ENCODE data around the gene OR6S1. TPM values are rescaled to one million over a fixed set of nuclear protein-coding genes. Genes with fewer than 3 reads are reported as not detected.

Gene OR6S1
- total and polyA plus RNA-seq, 2 donors (not counting 3 experiments of a cell fraction or from before 2014, with no cell fraction given): not detected

DNA sequence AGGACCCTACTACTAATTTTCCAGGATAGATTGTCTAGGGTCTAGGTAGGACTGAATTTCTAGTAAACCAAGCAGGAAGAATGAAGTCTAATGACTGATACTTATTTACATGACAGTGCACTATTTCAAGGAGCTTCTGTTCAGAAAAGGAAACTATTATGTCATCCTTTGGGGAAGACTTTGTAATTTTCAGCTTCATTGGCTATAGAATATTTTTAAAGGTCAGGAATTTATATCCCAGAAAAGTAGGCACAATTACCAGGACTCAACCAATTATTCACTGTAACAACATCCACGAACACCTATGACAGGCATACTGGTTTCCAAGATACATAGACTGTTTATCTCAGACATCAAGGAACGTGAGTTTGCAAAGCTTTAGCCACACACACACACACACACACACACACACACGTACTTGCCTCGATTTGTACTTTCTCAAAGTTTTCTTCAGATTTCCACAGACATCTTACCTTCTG lies 23.2 kb downstream of the OR6S1 start:
- no peak overlapping the region for H2AFZ ChIP-seq (ENCODE audit: low read depth, low read length)
- no TSS peak for BruUV-seq (replicated peaks)
- no peaks in the 10 kb centered on the region for H3K9me3 ChIP-seq (replicated peaks; ENCODE audit: control insufficient read depth, insufficient read depth, low read length)
- dilution Hi-C loops (cut with MboI; ENCODE audit: extremely low pct_ligation_motif_present, low sequenced_read_pairs): no loop called here
- no peak for TF ChIP-seq EZH2 (IDR thresholded peaks at IDR 0.05; ENCODE audit: borderline replicate concordance, low read depth, low read length, severe bottlenecking)
- TF ChIP-seq MYC (IDR thresholded peaks at IDR 0.05; ENCODE audit: low read depth, low read length): no peak
- no peak for TF ChIP-seq POLR2AphosphoS5 (IDR thresholded peaks at IDR 0.05; ENCODE audit: insufficient read depth, low read depth, low read length)
- TF ChIP-seq, protein P1, sequence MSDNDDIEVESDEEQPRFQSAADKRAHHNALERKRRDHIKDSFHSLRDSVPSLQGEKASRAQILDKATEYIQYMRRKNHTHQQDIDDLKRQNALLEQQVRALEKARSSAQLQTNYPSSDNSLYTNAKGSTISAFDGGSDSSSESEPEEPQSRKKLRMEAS (IDR thresholded peaks at IDR 0.05; ENCODE audit: insufficient read depth, insufficient read length): no peak
- TF ChIP-seq CTCF (IDR thresholded peaks at IDR 0.05; ENCODE audit: extremely low read depth in 1 of 2, insufficient read depth in 1 of 2, low read depth in 1 of 2, low read length in 2 of 2): no peak
- no peak for TF ChIP-seq FOS (IDR thresholded peaks at IDR 0.05; ENCODE audit: borderline replicate concordance, insufficient read depth, low read length)
- no peak for TF ChIP-seq GATA2 (IDR thresholded peaks at IDR 0.05; ENCODE audit: insufficient read depth, insufficient read length, low read depth, low read length)
- H4K20me1 ChIP-seq (replicated peaks; ENCODE audit: control insufficient read depth, extremely low read depth, insufficient read depth, low read length): no peaks in the 10 kb centered on the region
- intact Hi-C loops (cut with micrococcal nuclease): no loop called here
- H3K4me2 ChIP-seq (ENCODE audit: insufficient read depth, low read length): no peak overlapping the region
- ChIA-PET POLR2A (no interaction called here), CTCF (interaction anchor here (0.8 to 0.9 kb wide), 2 partner anchors 65 to 73 kb away, joined by 3 read pairs; no protein-coding TSS in a partner anchor)
- peaks cover 5% of the 10 kb centered on the region for H3K4me1 ChIP-seq (ENCODE audit: control insufficient read depth, extremely low read depth, insufficient read depth, low read length)
- H3K27ac ChIP-seq (ENCODE audit: insufficient read depth, low read depth, low read length): no peak overlapping the region
- no peaks in the 10 kb centered on the region for H3K36me3 ChIP-seq (ENCODE audit: control insufficient read depth in 2 of 2, extremely low read depth in 1 of 2, insufficient read depth in 2 of 2, low read length in 2 of 2)
- H3K9ac ChIP-seq (replicated peaks; ENCODE audit: extremely low read depth, insufficient read depth, low read length): no peak overlapping the region
- H3K27me3 ChIP-seq (ENCODE audit: control insufficient read depth in 2 of 2, insufficient read depth in 2 of 2, low read length in 2 of 2): peaks cover 4 to 5% of the 10 kb centered on the region in 2 experiments
- no peak overlapping the region for H3K4me3 ChIP-seq (replicated peaks in 1 of 3; ENCODE audit: insufficient read depth in 1 of 3, low read depth in 1 of 3, low read length in 3 of 3)
- no peak for DNase-seq (ENCODE audit: low read depth, low spot score)
- H3K9me1 ChIP-seq (replicated peaks; ENCODE audit: control insufficient read depth, extremely low read depth, insufficient read depth, low read length): no peaks in the 10 kb centered on the region
- no peaks in the 10 kb centered on the region for H3K79me2 ChIP-seq (ENCODE audit: control insufficient read depth, insufficient read depth, low read length)
- no peak for FAIRE-seq
